Activated naive CD8-positive, alpha-beta T cell treated with anti-CD3 and anti-CD28 coated beads for 36 hours (primary cell): ENCODE results near the gene ADAMTS16. TPM values are rescaled to one million over a fixed set of nuclear protein-coding genes. Genes with fewer than 3 reads are reported as not detected.

Experiments
- DNase-seq: peaks from one replicate; pipeline ENCODE4 v3.0.0; 2021
- H3K27ac Mint-ChIP-seq: one replicate; pipeline ENCODE4 v1.8.0; 2022; ENCODE audit warnings: mild to moderate bottlenecking, moderate library complexity, mixed read lengths
- H3K27me3 Mint-ChIP-seq: one replicate; pipeline ENCODE4 v1.8.0; 2022; ENCODE audit warnings: mild to moderate bottlenecking, mixed read lengths
- H3K36me3 Mint-ChIP-seq: one replicate; pipeline ENCODE4 v1.8.0; 2021; ENCODE audit warnings: mild to moderate bottlenecking, mixed read lengths
- H3K4me1 Mint-ChIP-seq: one replicate; pipeline ENCODE4 v1.8.0; 2021; ENCODE audit warnings: mixed read lengths
- H3K4me3 Mint-ChIP-seq: one replicate; pipeline ENCODE4 v1.8.0; 2022; ENCODE audit warnings: mild to moderate bottlenecking, moderate library complexity, mixed read lengths
- H3K9me3 Mint-ChIP-seq: one replicate; pipeline ENCODE4 v1.8.0; 2022; ENCODE audit warnings: mixed read lengths
- total RNA-seq, 2 experiments: library from RNA; stranded (reverse); gene quantifications; one replicate each; pipeline ENCODE4 v1.2.3, GENCODE V29; 2021

ADAMTS16 gene
- total RNA-seq, 2 experiments from 2014 or later, result not detected

DNA sequence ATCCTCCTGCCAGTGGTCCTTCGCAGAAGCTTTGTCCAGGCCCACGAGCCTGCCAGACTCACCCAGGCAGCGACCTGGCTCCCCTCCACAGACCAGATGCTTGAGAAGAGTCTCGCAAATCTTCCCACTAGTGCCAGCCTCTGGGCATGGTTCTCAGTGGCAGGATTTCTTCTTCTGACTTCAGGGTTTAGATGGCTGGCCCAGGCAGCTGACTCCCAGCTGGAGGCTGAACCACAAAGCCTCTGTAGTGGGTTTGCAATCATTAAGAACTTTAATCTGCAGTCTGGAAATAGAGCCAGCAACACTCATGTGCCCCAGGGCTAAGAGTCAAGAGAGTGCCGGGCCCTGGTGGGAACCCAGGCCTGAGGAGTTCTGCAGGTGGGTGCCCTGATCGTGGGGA, 191.7 kb downstream of the ADAMTS16 start:
- H3K4me3 Mint-ChIP-seq, result no peak overlapping the region
- H3K9me3 Mint-ChIP-seq, result peaks cover 2% of the 10 kb centered on the region
- no peaks in the 10 kb centered on the region for H3K4me1 Mint-ChIP-seq
- no peaks in the 10 kb centered on the region for H3K36me3 Mint-ChIP-seq
- no peak for DNase-seq
- H3K27ac Mint-ChIP-seq, result no peak overlapping the region
- H3K27me3 Mint-ChIP-seq, result no peaks in the 10 kb centered on the region

DNA sequence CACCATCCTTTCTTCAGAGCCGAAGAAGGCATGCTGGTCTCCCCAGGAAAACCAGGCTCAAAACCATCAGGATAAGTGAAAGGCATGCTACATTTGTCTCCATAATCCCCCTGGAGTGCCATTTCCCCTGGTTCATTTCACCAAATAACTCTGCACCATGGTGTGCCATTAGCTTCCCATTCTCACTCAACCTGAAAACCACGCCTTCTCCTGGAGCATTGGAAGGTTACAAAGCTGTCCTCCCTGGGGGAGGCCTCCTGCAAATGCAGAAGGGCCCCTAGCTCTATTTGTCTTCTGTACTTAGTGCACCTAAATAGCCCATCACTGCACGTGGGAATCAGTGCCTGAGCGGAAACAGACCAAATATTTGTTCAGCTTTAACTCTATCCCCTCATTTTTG, 192.2 kb downstream of the ADAMTS16 start:
- Mint-ChIP-seq H3K4me3 (no peak overlapping the region), H3K27ac (no peak overlapping the region), H3K36me3 (no peaks in the 10 kb centered on the region), H3K4me1 (no peaks in the 10 kb centered on the region), H3K27me3 (no peaks in the 10 kb centered on the region), H3K9me3 (peaks cover 2% of the 10 kb centered on the region)
- DNase-seq, result no peak

DNA sequence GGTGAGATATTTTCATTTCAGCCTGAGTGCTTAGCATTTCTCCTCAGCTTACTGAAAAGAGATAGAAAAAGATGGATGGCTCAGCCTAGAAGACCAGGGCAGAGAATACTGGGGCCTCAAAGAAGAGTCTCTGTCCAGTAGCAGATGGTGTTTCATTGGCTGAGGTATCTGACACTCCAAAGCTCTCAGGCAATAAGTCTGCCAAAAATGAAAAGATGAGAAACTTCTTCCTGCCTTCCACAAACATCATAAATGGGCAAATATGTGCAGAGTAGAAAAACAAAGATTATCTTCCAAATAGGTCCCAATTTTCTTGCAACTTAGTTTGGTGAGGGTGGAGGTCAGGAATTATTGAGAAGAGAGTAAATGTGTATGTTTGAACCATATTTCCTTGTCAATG, 195.0 kb downstream of the ADAMTS16 start:
- no peaks in the 10 kb centered on the region for H3K4me1 Mint-ChIP-seq
- DNase-seq, result no peak
- no peaks in the 10 kb centered on the region for H3K36me3 Mint-ChIP-seq
- no peaks in the 10 kb centered on the region for H3K27me3 Mint-ChIP-seq
- H3K4me3 Mint-ChIP-seq, result no peak overlapping the region
- H3K27ac Mint-ChIP-seq, result no peak overlapping the region
- H3K9me3 Mint-ChIP-seq, result no peaks in the 10 kb centered on the region

DNA sequence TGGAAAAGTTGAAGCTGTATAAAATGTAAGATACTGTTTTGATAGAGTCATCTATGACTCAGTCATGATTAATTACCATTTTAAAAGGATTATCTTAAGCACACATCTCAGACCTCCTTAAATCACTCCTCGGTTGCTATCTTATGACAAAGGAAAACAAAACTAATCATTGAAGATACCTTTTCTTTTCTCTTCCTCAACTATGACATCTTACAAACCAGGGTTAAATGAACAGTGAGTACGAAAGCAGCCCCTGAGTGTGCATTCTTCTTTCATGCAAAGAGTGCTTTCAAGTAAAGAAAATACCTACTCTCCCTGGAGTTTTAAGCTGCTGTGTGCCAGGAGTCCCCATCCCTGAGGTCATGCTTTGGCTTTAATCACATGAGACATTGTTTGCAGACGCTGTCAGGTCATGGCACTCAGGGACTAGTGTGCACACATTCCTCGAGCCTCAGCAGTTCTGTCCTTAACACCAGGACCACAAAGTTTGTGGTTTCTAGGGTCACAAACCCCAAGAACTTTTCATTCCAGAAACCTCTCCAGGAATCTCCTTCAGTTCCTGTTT, 195.7 kb downstream of the ADAMTS16 start:
- Mint-ChIP-seq H3K27ac (no peak overlapping the region), H3K4me1 (no peaks in the 10 kb centered on the region), H3K36me3 (no peaks in the 10 kb centered on the region), H3K9me3 (no peaks in the 10 kb centered on the region), H3K4me3 (no peak overlapping the region), H3K27me3 (no peaks in the 10 kb centered on the region)
- DNase-seq, result no peak

DNA sequence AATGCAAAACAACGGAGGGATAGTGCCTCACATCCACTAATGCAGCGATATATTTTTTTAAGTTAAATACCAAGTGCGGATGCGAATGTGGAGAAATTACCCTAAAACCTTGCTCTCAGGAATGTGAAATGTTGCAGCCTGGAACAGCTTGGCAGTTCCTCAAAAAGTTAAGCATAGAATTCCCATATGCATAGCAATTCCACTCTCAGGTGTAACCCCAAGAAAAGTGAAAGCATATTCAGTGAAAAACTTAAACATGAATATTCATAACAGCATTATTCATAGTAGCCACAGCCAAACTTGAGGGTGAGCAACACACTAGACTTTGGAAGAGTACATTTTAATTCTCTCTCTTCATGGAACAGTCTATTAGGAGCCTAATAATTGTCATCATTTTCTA, 199.1 kb downstream of the ADAMTS16 start:
- no peaks in the 10 kb centered on the region for H3K36me3 Mint-ChIP-seq
- H3K4me3 Mint-ChIP-seq, result no peak overlapping the region
- DNase-seq, result no peak
- H3K4me1 Mint-ChIP-seq, result no peaks in the 10 kb centered on the region
- no peaks in the 10 kb centered on the region for H3K27me3 Mint-ChIP-seq
- no peaks in the 10 kb centered on the region for H3K9me3 Mint-ChIP-seq
- no peak overlapping the region for H3K27ac Mint-ChIP-seq

DNA sequence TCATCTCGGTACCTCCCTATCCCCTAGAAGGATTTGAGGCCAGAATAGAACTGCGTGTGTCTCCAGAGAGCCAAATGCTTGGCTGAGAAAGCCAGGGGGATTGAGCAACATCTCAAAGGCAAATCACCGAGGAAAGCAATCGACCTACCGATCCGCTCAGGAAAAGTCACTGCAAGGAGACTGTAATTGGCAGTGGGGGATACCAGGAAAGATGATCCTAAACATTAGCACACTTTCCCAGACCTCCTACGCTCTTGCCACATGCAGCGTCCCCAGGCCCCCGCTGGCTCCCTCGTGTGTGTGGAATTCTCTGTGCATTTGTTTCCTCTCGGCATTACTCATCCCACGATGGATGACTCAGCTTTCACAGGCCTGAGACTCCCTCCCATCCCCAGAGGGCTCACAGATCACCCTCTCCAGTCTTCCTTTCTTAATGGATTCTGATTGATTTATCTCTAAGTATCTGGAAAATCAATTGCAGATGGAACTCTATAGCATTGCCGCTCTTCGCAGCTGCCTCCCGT, 200.1 kb downstream of the ADAMTS16 start:
- no peaks in the 10 kb centered on the region for H3K27me3 Mint-ChIP-seq
- no peak for DNase-seq
- H3K36me3 Mint-ChIP-seq, result no peaks in the 10 kb centered on the region
- H3K4me3 Mint-ChIP-seq, result no peak overlapping the region
- H3K27ac Mint-ChIP-seq, result no peak overlapping the region
- H3K4me1 Mint-ChIP-seq, result no peaks in the 10 kb centered on the region
- H3K9me3 Mint-ChIP-seq, result no peaks in the 10 kb centered on the region

DNA sequence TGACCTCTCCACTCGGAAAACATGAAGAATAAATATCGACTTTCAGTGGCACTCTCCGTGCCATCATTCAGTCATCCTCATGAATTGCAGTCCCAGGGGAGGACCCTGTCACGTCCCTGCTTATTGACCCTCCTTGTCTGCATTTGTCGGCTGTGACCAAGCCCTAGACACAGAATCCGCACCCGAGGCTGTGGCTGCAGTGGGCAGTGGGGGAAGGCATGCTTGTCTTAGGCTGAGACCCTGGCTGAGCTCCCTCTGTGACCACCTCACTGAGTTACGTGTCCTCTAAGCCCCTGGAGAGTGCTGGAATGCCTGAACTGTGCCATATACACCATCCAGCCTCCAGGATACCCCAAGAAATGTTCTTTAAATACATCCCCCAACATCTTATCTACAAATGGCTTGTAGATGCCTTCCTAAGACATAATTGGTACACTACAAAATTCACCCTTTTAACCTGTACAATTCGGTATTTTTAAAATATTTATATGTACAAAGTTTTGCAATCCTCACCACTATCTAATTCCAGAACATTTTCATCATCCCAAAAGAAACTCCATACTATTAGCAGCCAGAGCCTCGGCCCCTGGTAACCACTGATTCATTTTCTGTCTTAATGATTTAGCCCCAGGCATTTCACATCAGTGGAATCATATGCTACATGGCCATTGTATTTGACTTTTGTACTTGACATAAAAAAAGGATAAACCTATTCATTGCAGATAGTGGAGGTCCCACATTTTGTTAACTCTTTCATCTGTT, 201.6 kb downstream of the ADAMTS16 start:
- no peak overlapping the region for H3K4me3 Mint-ChIP-seq
- no peak for DNase-seq
- H3K4me1 Mint-ChIP-seq, result no peaks in the 10 kb centered on the region
- H3K27ac Mint-ChIP-seq, result no peak overlapping the region
- H3K27me3 Mint-ChIP-seq, result no peaks in the 10 kb centered on the region
- no peaks in the 10 kb centered on the region for H3K36me3 Mint-ChIP-seq
- no peaks in the 10 kb centered on the region for H3K9me3 Mint-ChIP-seq

DNA sequence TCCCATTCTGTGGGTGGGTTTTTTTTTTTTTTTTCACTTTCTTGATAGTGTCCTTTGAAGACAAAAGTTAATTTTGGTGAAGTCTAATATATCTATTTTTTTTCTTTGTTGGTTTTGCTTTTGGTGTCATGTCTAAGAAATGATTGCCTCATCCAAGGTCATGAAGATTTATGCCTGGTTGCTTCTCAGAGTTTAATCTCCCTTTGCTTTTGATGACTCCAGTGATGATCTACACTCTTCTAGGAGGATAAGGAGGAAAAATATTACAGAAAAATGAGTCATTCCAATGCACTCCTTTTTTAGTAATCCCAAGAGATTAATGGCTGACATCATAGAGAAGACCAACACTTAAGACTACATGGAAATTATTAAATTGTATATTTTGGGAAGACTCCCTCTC, 202.7 kb downstream of the ADAMTS16 start:
- Mint-ChIP-seq H3K4me3 (no peak overlapping the region), H3K4me1 (no peaks in the 10 kb centered on the region), H3K27me3 (no peaks in the 10 kb centered on the region), H3K9me3 (no peaks in the 10 kb centered on the region), H3K27ac (no peak overlapping the region), H3K36me3 (no peaks in the 10 kb centered on the region)
- no peak for DNase-seq

DNA sequence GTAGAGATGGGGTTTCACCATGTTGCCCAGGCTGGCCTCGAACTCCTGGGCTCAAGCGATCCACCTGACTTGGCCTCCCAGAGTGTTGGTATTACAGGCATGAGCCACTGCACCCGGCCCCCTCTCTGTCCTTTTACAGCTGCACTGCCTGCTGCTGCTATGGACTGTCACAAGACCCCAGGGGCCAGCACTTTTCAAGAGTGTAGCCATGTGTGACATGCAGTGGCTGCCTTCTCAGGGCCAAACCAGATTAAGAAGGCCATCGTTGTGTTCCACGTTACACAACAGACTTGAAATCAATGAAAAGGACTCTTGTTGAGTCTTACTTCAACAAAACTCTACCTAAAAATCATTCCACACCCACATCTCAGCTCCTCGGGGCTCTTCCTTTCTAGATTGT, 203.4 kb downstream of the ADAMTS16 start:
- no peak overlapping the region for H3K4me3 Mint-ChIP-seq
- no peak for DNase-seq
- no peaks in the 10 kb centered on the region for H3K36me3 Mint-ChIP-seq
- H3K4me1 Mint-ChIP-seq, result peaks cover 3% of the 10 kb centered on the region
- H3K27ac Mint-ChIP-seq, result no peak overlapping the region
- H3K27me3 Mint-ChIP-seq, result no peaks in the 10 kb centered on the region
- H3K9me3 Mint-ChIP-seq, result no peaks in the 10 kb centered on the region

DNA sequence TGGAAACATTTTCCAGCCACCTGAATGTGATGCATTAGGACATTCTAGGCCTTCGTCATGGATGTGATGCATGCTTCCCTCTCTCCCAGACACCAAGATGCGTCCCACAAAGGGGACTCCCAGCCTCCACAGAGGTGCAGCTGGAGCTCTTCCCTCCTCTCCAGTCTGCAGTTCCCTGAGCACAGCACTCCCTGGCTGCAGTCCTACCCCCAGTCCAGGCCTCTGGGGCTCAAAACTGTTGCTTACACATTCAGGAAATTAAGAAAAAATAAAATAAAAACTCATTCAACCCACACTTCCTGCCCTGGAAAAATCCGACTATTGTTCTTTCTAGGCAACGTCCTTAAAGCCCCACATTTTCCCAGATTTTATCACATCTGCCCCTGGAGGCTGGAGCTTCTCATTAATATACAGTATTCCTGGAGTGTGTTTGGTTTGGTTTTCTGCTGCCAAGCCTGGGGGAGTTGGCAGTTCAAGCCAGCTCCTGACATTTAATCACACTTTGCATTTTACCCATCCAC, 204.0 kb downstream of the ADAMTS16 start:
- DNase-seq, result no peak
- Mint-ChIP-seq H3K27ac (no peak overlapping the region), H3K4me1 (peaks cover 3% of the 10 kb centered on the region), H3K4me3 (no peak overlapping the region), H3K27me3 (no peaks in the 10 kb centered on the region), H3K9me3 (no peaks in the 10 kb centered on the region), H3K36me3 (no peaks in the 10 kb centered on the region)

DNA sequence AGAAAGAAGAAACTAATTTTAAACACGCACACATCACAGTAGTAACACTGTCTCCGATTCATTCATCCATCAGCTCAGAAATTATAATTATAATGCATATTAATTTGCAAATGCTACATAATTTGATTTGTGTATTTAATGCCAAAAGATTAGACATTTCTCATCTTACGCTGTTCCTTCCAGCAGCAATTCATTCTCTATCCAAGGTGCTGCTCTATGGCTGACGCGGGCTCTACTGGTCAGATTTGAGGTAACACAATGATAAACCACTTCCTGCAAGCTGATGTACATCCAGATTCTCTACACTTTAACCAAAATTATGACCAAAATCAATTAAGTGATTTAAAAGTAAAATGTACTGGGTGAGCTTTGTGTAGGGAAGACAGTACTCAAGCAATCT, 204.5 kb downstream of the ADAMTS16 start:
- H3K4me3 Mint-ChIP-seq, result no peak overlapping the region
- H3K36me3 Mint-ChIP-seq, result no peaks in the 10 kb centered on the region
- H3K4me1 Mint-ChIP-seq, result peaks cover 3% of the 10 kb centered on the region
- H3K9me3 Mint-ChIP-seq, result no peaks in the 10 kb centered on the region
- no peak for DNase-seq
- no peak overlapping the region for H3K27ac Mint-ChIP-seq
- H3K27me3 Mint-ChIP-seq, result no peaks in the 10 kb centered on the region

DNA sequence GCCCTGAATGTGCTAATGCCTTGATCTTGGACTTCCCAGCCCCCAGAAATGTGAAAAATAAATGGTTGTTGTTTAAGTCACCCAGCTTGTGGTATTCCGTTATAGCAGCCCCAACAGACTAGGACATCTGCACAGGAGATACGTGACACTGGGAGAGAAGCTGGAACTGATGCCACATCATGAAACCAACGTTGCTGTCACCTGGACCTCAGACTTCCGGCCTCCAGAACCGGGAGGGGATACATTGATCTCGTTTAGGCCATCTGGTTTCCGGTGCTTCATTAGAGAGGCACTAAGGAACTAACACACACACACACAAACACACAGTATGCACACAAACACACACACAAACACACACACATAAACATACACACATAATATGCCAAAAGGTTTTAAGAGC, 207.3 kb downstream of the ADAMTS16 start:
- no peak overlapping the region for H3K27ac Mint-ChIP-seq

DNA sequence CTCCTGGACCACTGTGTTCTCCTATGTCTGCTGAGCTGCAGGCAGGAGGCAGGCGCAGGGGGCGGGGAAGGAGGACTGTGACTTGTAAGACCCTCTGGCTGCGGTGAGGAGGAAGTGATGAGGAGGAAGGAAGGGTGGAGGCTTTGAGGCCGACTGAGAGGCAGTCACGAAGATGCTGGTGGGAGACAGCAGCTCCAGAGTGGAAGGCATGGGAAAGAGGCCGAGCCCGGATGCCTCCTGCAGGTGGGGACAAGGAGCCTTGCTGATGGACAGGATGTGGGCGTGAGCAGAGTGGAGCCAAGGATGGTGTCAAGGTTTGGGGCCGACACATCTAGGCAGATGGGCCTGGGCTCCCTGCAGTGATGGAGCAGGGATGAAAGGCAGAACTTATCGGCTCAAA, 208.0 kb downstream of the ADAMTS16 start:
- no peaks in the 10 kb centered on the region for H3K27me3 Mint-ChIP-seq
- H3K4me3 Mint-ChIP-seq, result no peak overlapping the region
- H3K27ac Mint-ChIP-seq, result no peak overlapping the region
- H3K36me3 Mint-ChIP-seq, result no peaks in the 10 kb centered on the region
- H3K9me3 Mint-ChIP-seq, result no peaks in the 10 kb centered on the region
- peaks cover 3% of the 10 kb centered on the region for H3K4me1 Mint-ChIP-seq
- no peak for DNase-seq

More for the DNA sequence above, 207.3 kb downstream of the ADAMTS16 start:
- peaks cover 3% of the 10 kb centered on the region for H3K4me1 Mint-ChIP-seq
- H3K36me3 Mint-ChIP-seq, result no peaks in the 10 kb centered on the region
- H3K27me3 Mint-ChIP-seq, result no peaks in the 10 kb centered on the region
- no peak overlapping the region for H3K4me3 Mint-ChIP-seq
- no peaks in the 10 kb centered on the region for H3K9me3 Mint-ChIP-seq
- DNase-seq, result no peak

DNA sequence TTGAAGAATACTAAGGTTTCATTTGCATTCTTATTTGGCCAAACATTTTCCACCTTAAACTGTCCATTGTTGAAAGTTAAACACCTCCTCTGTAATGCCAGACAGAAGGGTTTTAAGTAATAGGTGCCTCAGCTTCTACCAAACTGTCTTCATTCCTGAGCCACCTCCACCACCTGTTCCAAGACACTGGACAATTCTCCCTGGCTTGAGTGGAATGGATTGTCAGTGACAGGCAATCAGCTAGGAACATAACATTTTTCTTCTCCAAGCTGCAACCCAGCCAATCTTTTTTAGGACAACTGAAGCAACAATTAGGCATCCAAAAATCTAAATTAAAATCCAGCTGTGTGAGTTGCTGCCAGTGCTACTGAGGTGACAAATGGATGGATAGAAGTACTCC, 208.4 kb downstream of the ADAMTS16 start:
- no peak overlapping the region for H3K27ac Mint-ChIP-seq
- no peak for DNase-seq
- H3K27me3 Mint-ChIP-seq, result no peaks in the 10 kb centered on the region
- peaks cover 3% of the 10 kb centered on the region for H3K4me1 Mint-ChIP-seq
- no peak overlapping the region for H3K4me3 Mint-ChIP-seq
- H3K9me3 Mint-ChIP-seq, result no peaks in the 10 kb centered on the region
- no peaks in the 10 kb centered on the region for H3K36me3 Mint-ChIP-seq

DNA sequence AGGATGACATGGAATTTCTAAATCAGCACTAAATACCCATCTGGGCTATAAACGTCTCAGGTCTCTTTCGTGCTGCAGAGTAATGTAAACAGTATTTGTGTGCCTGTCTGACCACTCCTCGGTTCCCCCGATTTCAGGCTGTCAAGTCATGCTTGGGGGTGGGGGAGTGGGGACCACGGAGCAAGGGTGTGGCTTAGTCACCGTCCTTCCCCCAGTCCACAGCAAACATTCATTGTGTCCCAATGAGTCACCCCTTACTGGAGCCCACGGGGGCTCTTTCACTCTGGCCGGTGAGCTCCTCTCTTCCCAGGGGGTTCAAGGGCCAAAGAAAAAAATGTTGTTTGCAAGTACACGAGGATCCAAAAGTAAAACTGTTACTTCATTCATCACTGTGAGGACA, 210.0 kb downstream of the ADAMTS16 start:
- Mint-ChIP-seq H3K36me3 (no peaks in the 10 kb centered on the region), H3K9me3 (no peaks in the 10 kb centered on the region), H3K27me3 (no peaks in the 10 kb centered on the region), H3K4me1 (peaks cover 3% of the 10 kb centered on the region), H3K4me3 (no peak overlapping the region), H3K27ac (no peak overlapping the region)
- DNase-seq, result no peak
